Measurements from ENCODE around the gene BICRA. TPM values are rescaled to one million over a fixed set of nuclear protein-coding genes. Genes with fewer than 3 reads are reported as not detected.

BICRA gene
- total RNA-seq, 1 donor from 2014 or later: 15.9 TPM

- Histone ChIP-seq H3K4me1 (no peaks in the 10 kb centered on the region), H3K27ac (no peak overlapping the region), H3K9me3 (no peaks in the 10 kb centered on the region), H3K27me3 (no peaks in the 10 kb centered on the region), H3K4me3 (no peak overlapping the region), H3K36me3 (peaks cover 100% of the 10 kb centered on the region)
- TF ChIP-seq, protein P1, sequence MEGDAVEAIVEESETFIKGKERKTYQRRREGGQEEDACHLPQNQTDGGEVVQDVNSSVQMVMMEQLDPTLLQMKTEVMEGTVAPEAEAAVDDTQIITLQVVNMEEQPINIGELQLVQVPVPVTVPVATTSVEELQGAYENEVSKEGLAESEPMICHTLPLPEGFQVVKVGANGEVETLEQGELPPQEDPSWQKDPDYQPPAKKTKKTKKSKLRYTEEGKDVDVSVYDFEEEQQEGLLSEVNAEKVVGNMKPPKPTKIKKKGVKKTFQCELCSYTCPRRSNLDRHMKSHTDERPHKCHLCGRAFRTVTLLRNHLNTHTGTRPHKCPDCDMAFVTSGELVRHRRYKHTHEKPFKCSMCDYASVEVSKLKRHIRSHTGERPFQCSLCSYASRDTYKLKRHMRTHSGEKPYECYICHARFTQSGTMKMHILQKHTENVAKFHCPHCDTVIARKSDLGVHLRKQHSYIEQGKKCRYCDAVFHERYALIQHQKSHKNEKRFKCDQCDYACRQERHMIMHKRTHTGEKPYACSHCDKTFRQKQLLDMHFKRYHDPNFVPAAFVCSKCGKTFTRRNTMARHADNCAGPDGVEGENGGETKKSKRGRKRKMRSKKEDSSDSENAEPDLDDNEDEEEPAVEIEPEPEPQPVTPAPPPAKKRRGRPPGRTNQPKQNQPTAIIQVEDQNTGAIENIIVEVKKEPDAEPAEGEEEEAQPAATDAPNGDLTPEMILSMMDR (IDR thresholded peaks at IDR 0.05): no peak
- ATAC-seq (no peak), DNase-seq (no peak)
- intact Hi-C loops (cut with DNase I): no loop called here
Observed at GRCh38 chr19:47752440-47753211, 143.7 kb downstream of the BICRA start.

Other genes with a start within 250 kb of the BICRA start
- gene MEIS3, start 189.6 kb upstream of the BICRA start, total RNA-seq: 4.3 TPM
- 0.23 TPM for gene SLC8A2, start 137.2 kb upstream of the BICRA start, total RNA-seq
- gene KPTN, start 124.9 kb upstream of the BICRA start, total RNA-seq: 9.3 TPM
- 134 TPM for gene NAPA, start 94.1 kb upstream of the BICRA start, total RNA-seq
- 0.26 TPM for gene ZNF541, start 36.0 kb upstream of the BICRA start, total RNA-seq
- 210 TPM for gene EHD2, start 104.3 kb downstream of the BICRA start, total RNA-seq
- 260 TPM for gene NOP53, start 136.4 kb downstream of the BICRA start, total RNA-seq
- gene SELENOW, start 169.6 kb downstream of the BICRA start, total RNA-seq: 262 TPM
- not detected for gene TPRX1, start 195.4 kb downstream of the BICRA start, total RNA-seq
- not detected for gene CRX, start 212.8 kb downstream of the BICRA start, total RNA-seq